Measurements from ENCODE around the gene CPM.

GRCh38 chr12:68978678-68979077 lies 45.7 kb upstream of the CPM start:
- TF ChIP-seq CTCF (conservative IDR thresholded peaks at IDR 0.05; ENCODE audit: low read length) (no peak), EZH2phosphoT487 (IDR thresholded peaks at IDR 0.05; ENCODE audit: borderline replicate concordance, low read depth, low read length) (no peak)
